Natural killer cell treated with Interleukin-12 subunit alpha and Interleukin-12 subunit beta and Interleukin-15 and Interleukin-18, amount 100 ng/mL, for 72 hours (primary cell): Measurements from ENCODE around the gene IRF2. TPM values are rescaled to one million over a fixed set of nuclear protein-coding genes. Genes with fewer than 3 reads are reported as not detected.

Experiments used
- ATAC-seq, 2 donors: fragments of 150-1000 bp; cut with Tn5 transposase in 1 of 2; sonication (Bioruptor Pico), chemical (Tn5 transposase) in 1 of 2; 2 replicates each; pipeline ENCODE4 v1.10.0; 2021
- DNase-seq: peaks from one replicate; pipeline ENCODE4 v3.0.0; 2022; ENCODE audit warnings: low spot score
- H3K27ac Mint-ChIP-seq, 2 donors: 1 replicate in 1 of 2; 2 replicates in 1 of 2; pipeline ENCODE4 v1.8.0; 2022; ENCODE audit warnings: mixed read lengths in 2 of 2, mild to moderate bottlenecking in 1 of 2, moderate library complexity in 1 of 2
- H3K27me3 Mint-ChIP-seq, 2 donors: 1 replicate in 1 of 2; 2 replicates in 1 of 2; pipeline ENCODE4 v1.8.0; 2022; ENCODE audit warnings: mixed read lengths in 2 of 2
- H3K36me3 Mint-ChIP-seq: one replicate; pipeline ENCODE4 v1.8.0; 2022; ENCODE audit warnings: mixed read lengths
- H3K4me1 Mint-ChIP-seq, 2 donors: 1 replicate in 1 of 2; 2 replicates in 1 of 2; pipeline ENCODE4 v1.8.0; 2022; ENCODE audit warnings: low read depth in 2 of 2, mixed read lengths in 2 of 2, mild to moderate bottlenecking in 1 of 2
- H3K4me3 Mint-ChIP-seq: one replicate; pipeline ENCODE4 v1.8.0; 2022; ENCODE audit warnings: mixed read lengths
- H3K9me3 Mint-ChIP-seq: 2 replicates; pipeline ENCODE4 v1.8.0; 2022; ENCODE audit warnings: mixed read lengths
- total RNA-seq, 2 donors: library from RNA; stranded (reverse); gene quantifications; one replicate each; pipeline ENCODE4 v1.2.3, GENCODE V29; 2022

The IRF2 gene
- total RNA-seq, 2 donors from 2014 or later, result 55.2 to 67.8 TPM

- H3K27me3 Mint-ChIP-seq, result no peaks in the 10 kb centered on the region
- peaks cover 4% of the 10 kb centered on the region for H3K36me3 Mint-ChIP-seq
- H3K4me1 Mint-ChIP-seq, result peaks cover 39 to 70% of the 10 kb centered on the region in 2 donors
- H3K9me3 Mint-ChIP-seq, result no peaks in the 10 kb centered on the region
- H3K4me3 Mint-ChIP-seq, result no peak overlapping the region
- no peak for ATAC-seq
- H3K27ac Mint-ChIP-seq, result peak overlapping the region in 1 of 2 donors; percentile 66
- no peak for DNase-seq
Measured at GRCh38 chr4:184464759-184465454, 9.4 kb downstream of the IRF2 start.

- no peaks in the 10 kb centered on the region for H3K9me3 Mint-ChIP-seq
- peaks cover 44 to 71% of the 10 kb centered on the region in 2 donors for H3K4me1 Mint-ChIP-seq
- no peaks in the 10 kb centered on the region for H3K27me3 Mint-ChIP-seq
- DNase-seq (no peak), ATAC-seq (no peak)
- H3K36me3 Mint-ChIP-seq, result peaks cover 4% of the 10 kb centered on the region
- no peak overlapping the region for H3K27ac Mint-ChIP-seq
- no peak overlapping the region for H3K4me3 Mint-ChIP-seq
Measured at GRCh38 chr4:184463856-184464255, 10.5 kb downstream of the IRF2 start.

GRCh38 chr4:184463158-184463557 is 11.2 kb downstream of the IRF2 start:
- ATAC-seq (no peak), DNase-seq (no peak)
- no peak overlapping the region for H3K4me3 Mint-ChIP-seq
- no peaks in the 10 kb centered on the region for H3K9me3 Mint-ChIP-seq
- H3K36me3 Mint-ChIP-seq, result peaks cover 4% of the 10 kb centered on the region
- H3K4me1 Mint-ChIP-seq, result peaks cover 51 to 73% of the 10 kb centered on the region in 2 donors
- H3K27ac Mint-ChIP-seq, result no peak overlapping the region
- H3K27me3 Mint-ChIP-seq, result no peaks in the 10 kb centered on the region

- Mint-ChIP-seq H3K9me3 (no peaks in the 10 kb centered on the region), H3K27ac (no peak overlapping the region)
- no peak for ATAC-seq
Measured at GRCh38 chr4:184462724-184463123, 11.6 kb downstream of the IRF2 start.

GRCh38 chr4:184461711-184462441 is 12.5 kb downstream of the IRF2 start:
- peak overlapping the region in 1 of 2 donors; percentile 52 for H3K27ac Mint-ChIP-seq
- H3K4me3 Mint-ChIP-seq, result no peak overlapping the region
- ATAC-seq (no peak), DNase-seq (no peak)
- H3K27me3 Mint-ChIP-seq, result no peaks in the 10 kb centered on the region
- H3K4me1 Mint-ChIP-seq, result peaks cover 54 to 73% of the 10 kb centered on the region in 2 donors
- H3K36me3 Mint-ChIP-seq, result peaks cover 4% of the 10 kb centered on the region
- H3K9me3 Mint-ChIP-seq, result no peaks in the 10 kb centered on the region

More at GRCh38 chr4:184462724-184463123, 11.6 kb downstream of the IRF2 start:
- H3K36me3 Mint-ChIP-seq, result peaks cover 4% of the 10 kb centered on the region
- no peaks in the 10 kb centered on the region for H3K27me3 Mint-ChIP-seq
- no peak for DNase-seq
- H3K4me3 Mint-ChIP-seq, result no peak overlapping the region
- peaks cover 52 to 73% of the 10 kb centered on the region in 2 donors for H3K4me1 Mint-ChIP-seq

- ATAC-seq (no peak), DNase-seq (no peak)
- Mint-ChIP-seq H3K27ac (peak overlapping the region; percentile 18 to 52), H3K36me3 (peaks cover 4% of the 10 kb centered on the region), H3K27me3 (no peaks in the 10 kb centered on the region), H3K4me1 (peaks cover 60 to 71% of the 10 kb centered on the region in 2 donors), H3K9me3 (no peaks in the 10 kb centered on the region), H3K4me3 (peak overlapping the region; percentile 64)
Measured at GRCh38 chr4:184460499-184461285, 13.7 kb downstream of the IRF2 start.

- no peak for DNase-seq
- H3K27ac Mint-ChIP-seq, result peak overlapping the region; percentile 69 to 84
- peaks cover 67 to 72% of the 10 kb centered on the region in 2 donors for H3K4me1 Mint-ChIP-seq
- H3K4me3 Mint-ChIP-seq, result peak overlapping the region; percentile 64
- no peaks in the 10 kb centered on the region for H3K9me3 Mint-ChIP-seq
- no peaks in the 10 kb centered on the region for H3K27me3 Mint-ChIP-seq
- peak; percentile 67 to 85 for ATAC-seq
- no peaks in the 10 kb centered on the region for H3K36me3 Mint-ChIP-seq
Measured at GRCh38 chr4:184459413-184459812, 14.9 kb downstream of the IRF2 start.

- peak overlapping the region; percentile 69 to 84 for H3K27ac Mint-ChIP-seq
- DNase-seq (no peak), ATAC-seq (peak; percentile 43 to 62)
- H3K4me3 Mint-ChIP-seq, result peak overlapping the region; percentile 7
- H3K27me3 Mint-ChIP-seq, result no peaks in the 10 kb centered on the region
- H3K9me3 Mint-ChIP-seq, result no peaks in the 10 kb centered on the region
- H3K4me1 Mint-ChIP-seq, result peaks cover 69 to 78% of the 10 kb centered on the region in 2 donors
- H3K36me3 Mint-ChIP-seq, result no peaks in the 10 kb centered on the region
Measured at GRCh38 chr4:184457535-184458249, 16.7 kb downstream of the IRF2 start.

- DNase-seq (no peak), ATAC-seq (no peak)
- Mint-ChIP-seq H3K27ac (peak overlapping the region; percentile 69 to 84), H3K27me3 (no peaks in the 10 kb centered on the region), H3K9me3 (no peaks in the 10 kb centered on the region), H3K4me1 (peaks cover 74% of the 10 kb centered on the region in 2 donors), H3K4me3 (no peak overlapping the region), H3K36me3 (no peaks in the 10 kb centered on the region)
Measured at GRCh38 chr4:184456337-184456736, 18.0 kb downstream of the IRF2 start.

GRCh38 chr4:184455299-184455698 is 19.1 kb downstream of the IRF2 start:
- Mint-ChIP-seq H3K27me3 (no peaks in the 10 kb centered on the region), H3K4me3 (no peak overlapping the region), H3K36me3 (no peaks in the 10 kb centered on the region), H3K27ac (peak overlapping the region; percentile 77 to 84), H3K9me3 (no peaks in the 10 kb centered on the region), H3K4me1 (peaks cover 66 to 75% of the 10 kb centered on the region in 2 donors)
- no peak for ATAC-seq
- no peak for DNase-seq

GRCh38 chr4:184453365-184454160 is 20.8 kb downstream of the IRF2 start:
- peak overlapping the region; percentile 77 to 94 for H3K27ac Mint-ChIP-seq
- DNase-seq, result no peak
- no peaks in the 10 kb centered on the region for H3K9me3 Mint-ChIP-seq

GRCh38 chr4:184452740-184453139 is 21.6 kb downstream of the IRF2 start:
- Mint-ChIP-seq H3K4me1 (peaks cover 65 to 75% of the 10 kb centered on the region in 2 donors), H3K9me3 (no peaks in the 10 kb centered on the region), H3K27me3 (no peaks in the 10 kb centered on the region), H3K36me3 (no peaks in the 10 kb centered on the region), H3K27ac (no peak overlapping the region), H3K4me3 (no peak overlapping the region)
- DNase-seq (no peak), ATAC-seq (no peak)

More at GRCh38 chr4:184453365-184454160, 20.8 kb downstream of the IRF2 start:
- peaks cover 65 to 76% of the 10 kb centered on the region in 2 donors for H3K4me1 Mint-ChIP-seq
- no peaks in the 10 kb centered on the region for H3K27me3 Mint-ChIP-seq
- ATAC-seq, result peak; percentile 85 to 86
- peak overlapping the region; percentile 65 for H3K4me3 Mint-ChIP-seq
- no peaks in the 10 kb centered on the region for H3K36me3 Mint-ChIP-seq
